Measurements from ENCODE around the gene MMP24OS.

Gene MMP24OS

GRCh38 chr20:35300469-35301262, 22.7 kb upstream of the MMP24OS start:
- no peak for TF ChIP-seq POLR2A (IDR thresholded peaks at IDR 0.05; ENCODE audit: low read depth, low read length)
- no peak for FAIRE-seq
- no peak for DNase-seq (ENCODE audit: insufficient read length, low spot score)

GRCh38 chr20:35299780-35300179, 21.9 kb upstream of the MMP24OS start:
- FAIRE-seq (no peak), DNase-seq (ENCODE audit: insufficient read length, low spot score) (no peak)
- no peak for TF ChIP-seq POLR2A (IDR thresholded peaks at IDR 0.05; ENCODE audit: low read depth, low read length)

- FAIRE-seq, result no peak
- DNase-seq (ENCODE audit: insufficient read length, low spot score), result no peak
- TF ChIP-seq POLR2A (IDR thresholded peaks at IDR 0.05; ENCODE audit: low read depth, low read length), result no peak
Observed at GRCh38 chr20:35298264-35298663, 20.3 kb upstream of the MMP24OS start.

GRCh38 chr20:35297740-35298139, 19.8 kb upstream of the MMP24OS start:
- DNase-seq (ENCODE audit: insufficient read length, low spot score) (no peak), FAIRE-seq (no peak)
- TF ChIP-seq POLR2A (IDR thresholded peaks at IDR 0.05; ENCODE audit: low read depth, low read length), result no peak

GRCh38 chr20:35297155-35297554, 19.2 kb upstream of the MMP24OS start:
- FAIRE-seq, result no peak
- no peak for DNase-seq (ENCODE audit: insufficient read length, low spot score)
- no peak for TF ChIP-seq POLR2A (IDR thresholded peaks at IDR 0.05; ENCODE audit: low read depth, low read length)

- no peak for TF ChIP-seq POLR2A (IDR thresholded peaks at IDR 0.05; ENCODE audit: low read depth, low read length)
- FAIRE-seq (no peak), DNase-seq (ENCODE audit: insufficient read length, low spot score) (no peak)
Observed at GRCh38 chr20:35296101-35296554, 18.2 kb upstream of the MMP24OS start.

GRCh38 chr20:35295674-35296073, 17.8 kb upstream of the MMP24OS start:
- no peak for FAIRE-seq
- TF ChIP-seq POLR2A (IDR thresholded peaks at IDR 0.05; ENCODE audit: low read depth, low read length), result no peak

GRCh38 chr20:35295058-35295457, 17.1 kb upstream of the MMP24OS start:
- no peak for FAIRE-seq
- no peak for TF ChIP-seq POLR2A (IDR thresholded peaks at IDR 0.05; ENCODE audit: low read depth, low read length)
- no peak for DNase-seq (ENCODE audit: insufficient read length, low spot score)

More at GRCh38 chr20:35295674-35296073, 17.8 kb upstream of the MMP24OS start:
- no peak for DNase-seq (ENCODE audit: insufficient read length, low spot score)

- FAIRE-seq, result no peak
- TF ChIP-seq POLR2A (IDR thresholded peaks at IDR 0.05; ENCODE audit: low read depth, low read length), result no peak
Observed at GRCh38 chr20:35294293-35294685, 16.4 kb upstream of the MMP24OS start.

GRCh38 chr20:35293303-35294292, 15.7 kb upstream of the MMP24OS start:
- DNase-seq (ENCODE audit: insufficient read length, low spot score) (no peak), FAIRE-seq (no peak)
- TF ChIP-seq POLR2A (IDR thresholded peaks at IDR 0.05; ENCODE audit: low read depth, low read length), result no peak

More at GRCh38 chr20:35294293-35294685, 16.4 kb upstream of the MMP24OS start:
- no peak for DNase-seq (ENCODE audit: insufficient read length, low spot score)

- no peak for FAIRE-seq
- no peak for TF ChIP-seq POLR2A (IDR thresholded peaks at IDR 0.05; ENCODE audit: low read depth, low read length)
- DNase-seq (ENCODE audit: insufficient read length, low spot score), result no peak
Observed at GRCh38 chr20:35292504-35293285, 14.8 kb upstream of the MMP24OS start.

GRCh38 chr20:35291654-35292503, 14.0 kb upstream of the MMP24OS start, which contains the start of gene FAM83C:
Gene FAM83C, minus strand, starts transcription at chr20:35292425. Its CDS starts 121 bp downstream, at chr20:35292304.
- DNase-seq (ENCODE audit: insufficient read length, low spot score) (no peak), FAIRE-seq (no peak)
- TF ChIP-seq POLR2A (IDR thresholded peaks at IDR 0.05; ENCODE audit: low read depth, low read length), result no peak
